ENCODE results near the gene LFNG. TPM values are rescaled to one million over a fixed set of nuclear protein-coding genes. Genes with fewer than 3 reads are reported as not detected.
A peak's percentile ranks its signal among the peaks of the same experiment; 100 is the strongest.

Gene LFNG
- total RNA-seq, 3 donors from 2014 or later (not counting 1 experiment from before 2014, with no cell fraction given): 140 to 191 (median 176) TPM

GRCh38 chr7:2523941-2524807 lies 4.6 kb downstream of the LFNG start:
- Histone ChIP-seq H3K27ac (ENCODE audit: low read length) (peak overlapping the region; percentile 41), H3K4me1 (ENCODE audit: control insufficient read depth, insufficient read depth, low read length) (peaks cover 80% of the 10 kb centered on the region), H3K27me3 (ENCODE audit: control insufficient read depth, insufficient read depth, low read length) (no peaks in the 10 kb centered on the region), H3K9me3 (ENCODE audit: control insufficient read depth, insufficient read depth, low read length) (no peaks in the 10 kb centered on the region), H3K4me3 (ENCODE audit: low read length) (no peak overlapping the region), H3K36me3 (ENCODE audit: control insufficient read depth, insufficient read depth, low read length) (peaks cover 43% of the 10 kb centered on the region)
- Mint-ChIP-seq H3K9me3 (no peaks in the 10 kb centered on the region), H3K4me3 (peak overlapping the region; percentile 92), H3K4me1 (peaks cover 36 to 52% of the 10 kb centered on the region in 2 donors), H3K36me3 (no peaks in the 10 kb centered on the region), H3K27me3 (ENCODE audit: low read depth in 2 of 2) (no peaks in the 10 kb centered on the region), H3K27ac (peak overlapping the region; percentile 94 to 97)
- intact Hi-C loops (cut with micrococcal nuclease): loop anchor here (2.0 to 10.0 kb wide), 5 partner anchors 31 to 1617 kb away; partner anchors contain the start of genes BRAT1, GRIFIN and TTYH3
- DNase-seq (peak in 1 of 2 donors; percentile 34), ATAC-seq (no peak)
- no peak for TF ChIP-seq CTCF (IDR thresholded peaks at IDR 0.05)
- WGBS (ENCODE audit: insufficient coverage): 60% methylated on average over 51 of the region's 51 CpGs

- H3K9me3 Mint-ChIP-seq: no peaks in the 10 kb centered on the region
- Histone ChIP-seq H3K27ac (ENCODE audit: low read length) (no peak overlapping the region), H3K9me3 (ENCODE audit: control insufficient read depth, insufficient read depth, low read length) (no peaks in the 10 kb centered on the region), H3K27me3 (ENCODE audit: control insufficient read depth, insufficient read depth, low read length) (no peaks in the 10 kb centered on the region), H3K36me3 (ENCODE audit: control insufficient read depth, insufficient read depth, low read length) (peaks cover 43% of the 10 kb centered on the region), H3K4me1 (ENCODE audit: control insufficient read depth, insufficient read depth, low read length) (peaks cover 88% of the 10 kb centered on the region), H3K4me3 (ENCODE audit: low read length) (no peak overlapping the region)
- WGBS (ENCODE audit: insufficient coverage): 86% methylated on average over 52 of the region's 53 CpGs
- intact Hi-C loops (cut with micrococcal nuclease): loop anchor here (5.0 to 10.0 kb wide), 4 partner anchors 48 to 1618 kb away; partner anchors contain the start of genes GRIFIN and TTYH3
- no peak for TF ChIP-seq CTCF (IDR thresholded peaks at IDR 0.05)
- peak overlapping the region; percentile 90 to 97 for H3K27ac Mint-ChIP-seq
- no peaks in the 10 kb centered on the region for H3K27me3 Mint-ChIP-seq (ENCODE audit: low read depth in 2 of 2)
- peaks cover 36 to 61% of the 10 kb centered on the region in 2 donors for H3K4me1 Mint-ChIP-seq
- H3K4me3 Mint-ChIP-seq: no peak overlapping the region
- H3K36me3 Mint-ChIP-seq: no peaks in the 10 kb centered on the region
- no peak for ATAC-seq
- no peak for DNase-seq
These were observed 5.5 kb downstream of the LFNG start for GRCh38 chr7:2524808-2525657.

- Mint-ChIP-seq H3K9me3 (no peaks in the 10 kb centered on the region), H3K27ac (peak overlapping the region; percentile 90 to 97), H3K4me3 (peak overlapping the region; percentile 57), H3K36me3 (no peaks in the 10 kb centered on the region), H3K27me3 (ENCODE audit: low read depth in 2 of 2) (no peaks in the 10 kb centered on the region), H3K4me1 (peaks cover 36 to 64% of the 10 kb centered on the region in 2 donors)
- no peak overlapping the region for H3K4me3 ChIP-seq (ENCODE audit: low read length)
- intact Hi-C loops (cut with micrococcal nuclease): loop anchor here (10.0 kb wide), 1 partner anchor 1281 kb away; no protein-coding TSS in a partner anchor
- H3K36me3 ChIP-seq (ENCODE audit: control insufficient read depth, insufficient read depth, low read length): peaks cover 43% of the 10 kb centered on the region
- H3K27me3 ChIP-seq (ENCODE audit: control insufficient read depth, insufficient read depth, low read length): no peaks in the 10 kb centered on the region
- no peak overlapping the region for H3K27ac ChIP-seq (ENCODE audit: low read length)
- no peak for ATAC-seq
- TF ChIP-seq CTCF (IDR thresholded peaks at IDR 0.05): no peak
- WGBS (ENCODE audit: insufficient coverage): 86% methylated on average over 36 of the region's 36 CpGs
- no peak for DNase-seq
- H3K9me3 ChIP-seq (ENCODE audit: control insufficient read depth, insufficient read depth, low read length): no peaks in the 10 kb centered on the region
- peaks cover 97% of the 10 kb centered on the region for H3K4me1 ChIP-seq (ENCODE audit: control insufficient read depth, insufficient read depth, low read length)
These were observed 6.4 kb downstream of the LFNG start for GRCh38 chr7:2525658-2526630.

All from natural killer cell (primary cell).